Measurements from ENCODE around the gene C19orf47.

The C19orf47 gene

GRCh38 chr19:40321566-40322270 is 26.5 kb downstream of the C19orf47 start:
- Histone ChIP-seq H3K4me1 (ENCODE audit: low read length) (no peaks in the 10 kb centered on the region), H3K4me2 (ENCODE audit: low read depth, low read length) (no peak overlapping the region), H3K27me3 (replicated peaks; ENCODE audit: insufficient read depth, low read length) (no peaks in the 10 kb centered on the region), H3K4me3 (ENCODE audit: low read length) (no peak overlapping the region), H3K79me2 (ENCODE audit: low read length) (no peaks in the 10 kb centered on the region), H3F3A (ENCODE audit: insufficient read depth, low read length) (no peaks in the 10 kb centered on the region), H3K9ac (ENCODE audit: low read length) (no peak overlapping the region), H3K27ac (ENCODE audit: low read length) (no peak overlapping the region), H4K20me1 (ENCODE audit: insufficient read depth, low read length) (no peaks in the 10 kb centered on the region), H3K9me3 (replicated peaks; ENCODE audit: insufficient read depth, low read length) (no peaks in the 10 kb centered on the region), H3K36me3 (replicated peaks; ENCODE audit: insufficient read depth, low read length) (no peaks in the 10 kb centered on the region; the same call in 1 of the 2 replicates), H2AFZ (ENCODE audit: low read length) (no peak overlapping the region), H3K9me2 (replicated peaks; ENCODE audit: insufficient read depth, low read length) (no peaks in the 10 kb centered on the region)
- TF ChIP-seq, protein P1, sequence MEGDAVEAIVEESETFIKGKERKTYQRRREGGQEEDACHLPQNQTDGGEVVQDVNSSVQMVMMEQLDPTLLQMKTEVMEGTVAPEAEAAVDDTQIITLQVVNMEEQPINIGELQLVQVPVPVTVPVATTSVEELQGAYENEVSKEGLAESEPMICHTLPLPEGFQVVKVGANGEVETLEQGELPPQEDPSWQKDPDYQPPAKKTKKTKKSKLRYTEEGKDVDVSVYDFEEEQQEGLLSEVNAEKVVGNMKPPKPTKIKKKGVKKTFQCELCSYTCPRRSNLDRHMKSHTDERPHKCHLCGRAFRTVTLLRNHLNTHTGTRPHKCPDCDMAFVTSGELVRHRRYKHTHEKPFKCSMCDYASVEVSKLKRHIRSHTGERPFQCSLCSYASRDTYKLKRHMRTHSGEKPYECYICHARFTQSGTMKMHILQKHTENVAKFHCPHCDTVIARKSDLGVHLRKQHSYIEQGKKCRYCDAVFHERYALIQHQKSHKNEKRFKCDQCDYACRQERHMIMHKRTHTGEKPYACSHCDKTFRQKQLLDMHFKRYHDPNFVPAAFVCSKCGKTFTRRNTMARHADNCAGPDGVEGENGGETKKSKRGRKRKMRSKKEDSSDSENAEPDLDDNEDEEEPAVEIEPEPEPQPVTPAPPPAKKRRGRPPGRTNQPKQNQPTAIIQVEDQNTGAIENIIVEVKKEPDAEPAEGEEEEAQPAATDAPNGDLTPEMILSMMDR (IDR thresholded peaks at IDR 0.05; ENCODE audit: low read length): no peak
- no peak for TF ChIP-seq EZH2 (optimal IDR thresholded peaks at IDR 0.05; ENCODE audit: low read depth, low read length)
- no peak for TF ChIP-seq EZH2phosphoT487 (IDR thresholded peaks at IDR 0.05; ENCODE audit: low read length)
- DNase-seq: no peak

GRCh38 chr19:40321076-40321475 is 27.1 kb downstream of the C19orf47 start:
- no peak overlapping the region for H3K4me3 ChIP-seq (ENCODE audit: low read length)
- H3K4me2 ChIP-seq (ENCODE audit: low read depth, low read length): no peak overlapping the region
- H3K79me2 ChIP-seq (ENCODE audit: low read length): no peaks in the 10 kb centered on the region
- DNase-seq: no peak
- no peaks in the 10 kb centered on the region for H3K4me1 ChIP-seq (ENCODE audit: low read length)
- TF ChIP-seq EZH2 (optimal IDR thresholded peaks at IDR 0.05; ENCODE audit: low read depth, low read length) (no peak), EZH2phosphoT487 (IDR thresholded peaks at IDR 0.05; ENCODE audit: low read length) (no peak)
- TF ChIP-seq, protein P1 (IDR thresholded peaks at IDR 0.05; ENCODE audit: low read length): no peak
- no peaks in the 10 kb centered on the region for H3K27me3 ChIP-seq (replicated peaks; ENCODE audit: insufficient read depth, low read length)
- no peak overlapping the region for H3K9ac ChIP-seq (ENCODE audit: low read length)
- H3K36me3 ChIP-seq (replicated peaks; ENCODE audit: insufficient read depth, low read length): no peaks in the 10 kb centered on the region; the same call in 1 of the 2 replicates
- H3K9me2 ChIP-seq (replicated peaks; ENCODE audit: insufficient read depth, low read length): no peaks in the 10 kb centered on the region
- no peak overlapping the region for H3K27ac ChIP-seq (ENCODE audit: low read length)
- no peaks in the 10 kb centered on the region for H3F3A ChIP-seq (ENCODE audit: insufficient read depth, low read length)
- H3K9me3 ChIP-seq (replicated peaks; ENCODE audit: insufficient read depth, low read length): no peaks in the 10 kb centered on the region
- no peaks in the 10 kb centered on the region for H4K20me1 ChIP-seq (ENCODE audit: insufficient read depth, low read length)
- H2AFZ ChIP-seq (ENCODE audit: low read length): no peak overlapping the region

DNA sequence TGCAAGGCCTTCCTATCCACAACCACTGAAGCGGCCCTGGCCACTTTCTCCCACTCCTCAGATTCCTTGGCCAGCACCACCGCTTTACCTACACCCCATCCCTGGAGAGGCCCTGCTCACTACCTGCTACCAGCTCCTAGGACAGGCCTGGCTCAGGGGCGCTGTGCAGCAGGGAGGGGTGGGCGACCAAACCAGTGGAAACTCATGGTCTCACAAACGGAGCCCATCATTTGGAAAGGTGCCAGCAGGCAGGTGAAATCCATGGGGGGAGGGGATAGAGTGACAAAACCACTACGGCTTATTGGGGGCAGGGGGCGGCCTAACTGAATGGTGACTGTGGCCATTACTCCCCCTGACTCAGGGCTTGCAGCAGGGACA is 27.6 kb downstream of the C19orf47 start:
- H3K9me2 ChIP-seq (replicated peaks; ENCODE audit: insufficient read depth, low read length): no peaks in the 10 kb centered on the region
- H4K20me1 ChIP-seq (ENCODE audit: insufficient read depth, low read length): no peaks in the 10 kb centered on the region
- H2AFZ ChIP-seq (ENCODE audit: low read length): no peak overlapping the region
- no peaks in the 10 kb centered on the region for H3K9me3 ChIP-seq (replicated peaks; ENCODE audit: insufficient read depth, low read length)
- no peaks in the 10 kb centered on the region; the same call in 1 of the 2 replicates for H3K36me3 ChIP-seq (replicated peaks; ENCODE audit: insufficient read depth, low read length)
- no peaks in the 10 kb centered on the region for H3K4me1 ChIP-seq (ENCODE audit: low read length)
- no peak overlapping the region for H3K9ac ChIP-seq (ENCODE audit: low read length)
- no peaks in the 10 kb centered on the region for H3F3A ChIP-seq (ENCODE audit: insufficient read depth, low read length)
- no peak for TF ChIP-seq EZH2 (optimal IDR thresholded peaks at IDR 0.05; ENCODE audit: low read depth, low read length)
- no peak for TF ChIP-seq EZH2phosphoT487 (IDR thresholded peaks at IDR 0.05; ENCODE audit: low read length)
- TF ChIP-seq, protein P1 (IDR thresholded peaks at IDR 0.05; ENCODE audit: low read length): no peak
- no peaks in the 10 kb centered on the region for H3K27me3 ChIP-seq (replicated peaks; ENCODE audit: insufficient read depth, low read length)
- H3K79me2 ChIP-seq (ENCODE audit: low read length): no peaks in the 10 kb centered on the region
- no peak overlapping the region for H3K27ac ChIP-seq (ENCODE audit: low read length)
- H3K4me3 ChIP-seq (ENCODE audit: low read length): no peak overlapping the region
- no peak for DNase-seq
- no peak overlapping the region for H3K4me2 ChIP-seq (ENCODE audit: low read depth, low read length)
